Neural crest cell (in vitro differentiated cells): Measurements from ENCODE around the gene PVR. TPM values are rescaled to one million over a fixed set of nuclear protein-coding genes. Genes with fewer than 3 reads are reported as not detected.

ENCODE experiments used
- DNase-seq: peaks from one replicate; pipeline ENCODE4 v3.0.0; 2021; ENCODE audit warnings: low read depth, mixed read lengths, low spot score
- H3K27ac Mint-ChIP-seq: one replicate; pipeline ENCODE4 v1.8.0; 2021; ENCODE audit warnings: mild to moderate bottlenecking, mixed read lengths; ENCODE audit not compliant: unreplicated experiment
- H3K27me3 Mint-ChIP-seq: 2 replicates; pipeline ENCODE4 v1.8.0; 2021; ENCODE audit warnings: low read depth, mild to moderate bottlenecking, mixed read lengths
- H3K36me3 Mint-ChIP-seq: 2 replicates; pipeline ENCODE4 v1.8.0; 2021; ENCODE audit warnings: low read depth, mild to moderate bottlenecking, mixed read lengths
- H3K4me1 Mint-ChIP-seq: 2 replicates; pipeline ENCODE4 v1.8.0; 2021; ENCODE audit warnings: mixed read lengths
- H3K4me3 Mint-ChIP-seq: one replicate; pipeline ENCODE4 v1.8.0; 2021; ENCODE audit warnings: mild to moderate bottlenecking, mixed read lengths
- H3K9me3 Mint-ChIP-seq: 2 replicates; pipeline ENCODE4 v1.8.0; 2021; ENCODE audit warnings: mixed read lengths
- total RNA-seq: library from RNA; stranded (reverse); gene quantifications from 2 replicates; pipeline ENCODE4 v1.2.1, GENCODE V29; 2021
- TF ChIP-seq, protein P1 (sequence below): fragments of 200-600 bp; sonication (generic); conservative IDR thresholded peaks from 2 replicates; pipeline ENCODE4 v1.5.0; 2021; ENCODE audit warnings: antibody characterized with exemption, mild to moderate bottlenecking

The PVR gene
- total RNA-seq, 1 donor from 2014 or later: 20.4 TPM

DNA sequence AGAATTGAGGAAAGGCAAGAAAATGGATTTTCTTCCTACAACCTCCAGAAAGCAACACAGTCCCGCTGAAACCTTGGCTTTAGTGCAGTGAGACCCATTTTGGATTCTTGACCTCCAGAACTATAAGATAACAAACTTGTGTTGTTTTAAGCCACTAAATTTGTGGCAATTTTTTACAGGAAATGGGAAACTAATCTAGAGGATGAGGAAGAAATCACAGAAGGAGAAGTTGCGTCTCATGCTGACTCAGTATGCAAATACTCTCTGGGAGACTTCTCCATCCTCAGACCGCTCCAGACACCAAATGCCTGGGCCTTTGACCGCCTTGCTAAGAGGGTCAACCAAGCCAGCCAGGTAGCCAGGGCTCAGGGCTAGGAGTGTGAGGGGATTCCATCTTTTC is 42.2 kb downstream of the PVR start:
- Mint-ChIP-seq H3K27ac (no peak overlapping the region), H3K27me3 (no peaks in the 10 kb centered on the region), H3K4me3 (no peak overlapping the region), H3K9me3 (no peaks in the 10 kb centered on the region), H3K4me1 (peaks cover 5% of the 10 kb centered on the region), H3K36me3 (no peaks in the 10 kb centered on the region)
- TF ChIP-seq, protein P1, sequence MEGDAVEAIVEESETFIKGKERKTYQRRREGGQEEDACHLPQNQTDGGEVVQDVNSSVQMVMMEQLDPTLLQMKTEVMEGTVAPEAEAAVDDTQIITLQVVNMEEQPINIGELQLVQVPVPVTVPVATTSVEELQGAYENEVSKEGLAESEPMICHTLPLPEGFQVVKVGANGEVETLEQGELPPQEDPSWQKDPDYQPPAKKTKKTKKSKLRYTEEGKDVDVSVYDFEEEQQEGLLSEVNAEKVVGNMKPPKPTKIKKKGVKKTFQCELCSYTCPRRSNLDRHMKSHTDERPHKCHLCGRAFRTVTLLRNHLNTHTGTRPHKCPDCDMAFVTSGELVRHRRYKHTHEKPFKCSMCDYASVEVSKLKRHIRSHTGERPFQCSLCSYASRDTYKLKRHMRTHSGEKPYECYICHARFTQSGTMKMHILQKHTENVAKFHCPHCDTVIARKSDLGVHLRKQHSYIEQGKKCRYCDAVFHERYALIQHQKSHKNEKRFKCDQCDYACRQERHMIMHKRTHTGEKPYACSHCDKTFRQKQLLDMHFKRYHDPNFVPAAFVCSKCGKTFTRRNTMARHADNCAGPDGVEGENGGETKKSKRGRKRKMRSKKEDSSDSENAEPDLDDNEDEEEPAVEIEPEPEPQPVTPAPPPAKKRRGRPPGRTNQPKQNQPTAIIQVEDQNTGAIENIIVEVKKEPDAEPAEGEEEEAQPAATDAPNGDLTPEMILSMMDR: no peak
- DNase-seq: no peak

DNA sequence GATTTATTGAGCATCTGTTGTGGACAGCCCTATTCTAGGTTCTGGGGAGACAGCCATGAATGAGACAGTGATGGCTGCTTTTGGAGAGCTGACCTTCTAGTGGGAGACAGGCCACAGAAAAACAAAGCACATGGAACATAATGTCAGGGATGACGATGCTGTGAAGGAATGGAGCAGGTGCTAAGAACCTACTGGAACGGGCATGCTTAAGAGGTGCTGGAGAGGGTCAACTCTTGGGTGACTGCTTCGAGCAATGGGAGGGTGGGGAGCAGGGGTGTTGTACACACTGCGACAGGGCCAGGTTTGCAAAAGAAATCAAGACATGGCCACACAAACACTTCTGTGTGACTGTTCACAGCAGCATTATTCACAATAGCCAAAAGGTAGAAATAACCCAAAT is 43.2 kb downstream of the PVR start:
- H3K4me1 Mint-ChIP-seq: peaks cover 5% of the 10 kb centered on the region
- H3K27ac Mint-ChIP-seq: no peak overlapping the region
- TF ChIP-seq, protein P1: no peak
- no peak for DNase-seq
- H3K36me3 Mint-ChIP-seq: no peaks in the 10 kb centered on the region
- no peaks in the 10 kb centered on the region for H3K27me3 Mint-ChIP-seq
- H3K4me3 Mint-ChIP-seq: no peak overlapping the region
- H3K9me3 Mint-ChIP-seq: no peaks in the 10 kb centered on the region

- H3K27me3 Mint-ChIP-seq: no peaks in the 10 kb centered on the region
- no peaks in the 10 kb centered on the region for H3K36me3 Mint-ChIP-seq
- no peak for DNase-seq
- TF ChIP-seq, protein P1: no peak
- H3K9me3 Mint-ChIP-seq: no peaks in the 10 kb centered on the region
- H3K4me1 Mint-ChIP-seq: peaks cover 5% of the 10 kb centered on the region
- H3K27ac Mint-ChIP-seq: no peak overlapping the region
- no peak overlapping the region for H3K4me3 Mint-ChIP-seq
These were observed 44.2 kb downstream of the PVR start for GRCh38 chr19:44687888-44688287.

DNA sequence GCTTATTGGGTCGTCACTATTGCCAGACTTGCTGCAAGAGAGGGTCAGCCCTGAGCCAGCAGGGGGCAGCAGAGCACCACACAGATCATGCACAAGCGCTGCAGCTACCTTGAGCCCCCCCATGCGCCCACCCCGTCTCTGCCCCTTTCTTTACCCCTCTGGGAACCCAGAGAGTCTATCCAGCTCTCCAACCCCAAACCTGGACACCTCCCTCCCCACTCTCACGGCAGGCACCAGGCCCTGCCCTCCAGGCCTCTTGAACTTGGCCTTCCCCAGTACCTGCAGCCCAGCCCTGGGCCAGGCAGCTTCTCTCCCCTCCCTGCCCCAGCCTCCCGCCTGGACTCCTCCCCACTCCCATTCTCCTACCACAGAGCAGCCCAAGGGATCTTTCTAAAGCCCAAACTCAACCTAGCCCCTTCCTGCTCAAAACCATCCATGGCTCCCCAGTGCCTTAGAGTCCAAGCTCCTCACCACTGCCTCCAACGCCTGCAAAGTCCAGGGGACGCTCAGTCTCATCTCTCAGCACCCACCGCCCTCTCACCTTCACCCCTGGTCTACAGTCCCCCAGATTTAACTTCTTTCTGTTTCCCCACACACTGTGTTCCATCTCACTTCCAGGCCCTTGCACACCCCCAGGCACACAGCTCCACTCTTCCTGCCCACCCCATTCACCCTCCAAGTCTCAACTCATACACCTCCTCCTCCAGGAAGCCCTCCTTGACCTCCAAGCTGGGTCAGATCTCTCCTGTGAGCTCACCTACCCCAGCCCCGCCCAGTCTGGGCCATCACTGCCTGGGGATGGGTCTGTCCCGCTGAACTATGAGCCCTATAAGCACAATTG is 45.8 kb downstream of the PVR start:
- H3K36me3 Mint-ChIP-seq: no peaks in the 10 kb centered on the region
- H3K27ac Mint-ChIP-seq: no peak overlapping the region
- no peaks in the 10 kb centered on the region for H3K27me3 Mint-ChIP-seq
- H3K4me3 Mint-ChIP-seq: no peak overlapping the region
- TF ChIP-seq, protein P1: peak; percentile 95
- peaks cover 5% of the 10 kb centered on the region for H3K4me1 Mint-ChIP-seq
- peak; percentile 84 for DNase-seq
- H3K9me3 Mint-ChIP-seq: no peaks in the 10 kb centered on the region

DNA sequence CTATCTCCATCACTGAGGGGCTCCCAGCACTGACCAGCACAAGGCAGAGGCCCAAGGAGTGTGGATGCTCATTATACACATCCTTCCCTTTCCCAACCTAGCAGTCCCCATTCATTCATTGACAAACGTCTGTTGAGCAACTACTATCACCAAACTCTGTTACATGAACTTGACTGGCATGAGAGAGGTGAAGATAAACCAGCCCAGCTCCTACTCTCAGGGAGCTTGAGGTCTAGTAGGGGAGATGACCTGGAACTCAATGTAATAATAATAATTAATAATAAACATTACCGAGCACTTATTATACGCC is 46.4 kb downstream of the PVR start:
- H3K9me3 Mint-ChIP-seq: no peaks in the 10 kb centered on the region
- no peaks in the 10 kb centered on the region for H3K36me3 Mint-ChIP-seq
- H3K4me3 Mint-ChIP-seq: no peak overlapping the region

More for the DNA sequence above, 46.4 kb downstream of the PVR start:
- Mint-ChIP-seq H3K27ac (no peak overlapping the region), H3K4me1 (peaks cover 2% of the 10 kb centered on the region), H3K27me3 (no peaks in the 10 kb centered on the region)
- DNase-seq: no peak
- TF ChIP-seq, protein P1: no peak
